HepG2 (cell line): ENCODE measurements around the gene CKS2. TPM values are rescaled to one million over a fixed set of nuclear protein-coding genes. Genes with fewer than 3 reads are reported as not detected.

ENCODE experiments used
- AGO1 ChIP-seq: fragments of 200-400 bp; formaldehyde crosslinking; IDR thresholded peaks from 2 replicates; pipeline ENCODE4 v1.6.1; 2017; ENCODE audit warnings: mild to moderate bottlenecking, low read depth, low read length, moderate library complexity; ENCODE audit not compliant: poor library complexity, severe bottlenecking
- DNMT3B ChIP-seq: conservative IDR thresholded peaks from 2 replicates; pipeline ENCODE4 v1.6.1; 2016; ENCODE audit warnings: missing biosample characterization, control low read depth
- FOXC1 ChIP-seq: sonication (generic); formaldehyde crosslinking; IDR thresholded peaks from 2 replicates; pipeline ENCODE4 v1.8.0; 2022; ENCODE audit warnings: mild to moderate bottlenecking, missing genetic modification reagents, borderline replicate concordance
- HNF4A ChIP-seq: sonication (generic); formaldehyde crosslinking; IDR thresholded peaks from 2 replicates; pipeline ENCODE4 v1.4.0; 2020; ENCODE audit warnings: missing genetic modification reagents
- NCOA1 ChIP-seq: sonication (generic); formaldehyde crosslinking; IDR thresholded peaks from 2 replicates; pipeline ENCODE4 v1.9.0; 2021; ENCODE audit warnings: missing genetic modification reagents
- NFATC3 ChIP-seq: sonication (generic); formaldehyde crosslinking; IDR thresholded peaks from 2 replicates; pipeline ENCODE4 v1.5.1; 2020; ENCODE audit warnings: mild to moderate bottlenecking, missing genetic modification reagents
- NONO ChIP-seq, 2 experiments: fragments of 450-650 bp in 1 of 2; sonication (generic) in 1 of 2; formaldehyde crosslinking in 1 of 2; IDR thresholded peaks in 1 of 2; conservative IDR thresholded peaks in 1 of 2; 2 replicates each; pipeline versions ENCODE4 v1.6.1 to v1.8.0; 2017 to 2022; ENCODE audit warnings: mild to moderate bottlenecking in 1 of 2, missing genetic modification reagents in 1 of 2, moderate library complexity in 1 of 2
- RAD21 ChIP-seq: fragments of 450-650 bp; formaldehyde crosslinking; IDR thresholded peaks from 2 replicates; pipeline ENCODE4 v1.5.0; 2020; ENCODE audit warnings: mild to moderate bottlenecking
- STAG1 ChIP-seq: sonication (generic); formaldehyde crosslinking; IDR thresholded peaks from 2 replicates; pipeline ENCODE4 v1.4.0; 2020; ENCODE audit warnings: missing genetic modification reagents
- ZEB1 ChIP-seq: IDR thresholded peaks from 2 replicates; pipeline ENCODE4 v1.6.1; 2012; ENCODE audit warnings: mild to moderate bottlenecking, low read depth, inconsistent platforms; ENCODE audit not compliant: insufficient replicate concordance
- ZNF563 ChIP-seq: sonication (generic); formaldehyde crosslinking; IDR thresholded peaks from 2 replicates; pipeline ENCODE4 v1.8.0; 2022; ENCODE audit warnings: mild to moderate bottlenecking, moderate library complexity, missing genetic modification reagents
- ZNF614 ChIP-seq: IDR thresholded peaks from 2 replicates; pipeline ENCODE4 v1.6.1; 2018; ENCODE audit warnings: missing biosample characterization, missing genetic modification reagents, inconsistent platforms, borderline replicate concordance
- ZNF616 ChIP-seq: sonication (generic); formaldehyde crosslinking; IDR thresholded peaks from 2 replicates; pipeline ENCODE4 v1.5.0; 2020; ENCODE audit warnings: low read depth, mild to moderate bottlenecking, missing genetic modification reagents
- polyA plus RNA-seq, 8 experiments: library from polyadenylated mRNA; depleted of rRNA in 3 of 8; stranded (reverse) in 7 of 8; unstranded in 1 of 8; fragments of >200 nt; fragmentation: Illumina TruSeq in 4 of 8; extraction: Trizol in 4 of 8; gene quantifications; 2 replicates each; pipeline versions ENCODE4 v1.2.1 to v1.2.3, GENCODE V29; 2011 to 2016; ENCODE audit warnings: low read depth in 4 of 8, missing spikeins in 1 of 8, mixed read lengths in 1 of 8; ENCODE audit not compliant: insufficient read depth in 1 of 8
- total RNA-seq, 5 experiments: library from RNA; depleted of rRNA; stranded (reverse); fragments of >200 nt; fragmentation: Illumina TruSeq; extraction: Trizol; gene quantifications; 2 replicates each; pipeline ENCODE4 v1.2.3, GENCODE V29; 2016; ENCODE audit warnings: low read depth in 1 of 5
- TF ChIP-seq, protein P1 (sequence below): sonication (generic); formaldehyde crosslinking; conservative IDR thresholded peaks from 2 replicates; pipeline ENCODE4 v1.5.0; 2020; ENCODE audit warnings: missing genetic modification reagents
- TF ChIP-seq, protein P2 (sequence below): sonication (generic); formaldehyde crosslinking; IDR thresholded peaks from 2 replicates; pipeline ENCODE4 v1.4.0; 2020; ENCODE audit warnings: missing genetic modification reagents
- TF ChIP-seq, protein P3 (sequence below), 2 experiments: sonication (generic) in 1 of 2; formaldehyde crosslinking in 1 of 2; IDR thresholded peaks; 2 replicates each; pipeline versions ENCODE4 v1.4.0 to v1.6.1; 2016 to 2020; ENCODE audit warnings: borderline replicate concordance in 1 of 2, low read depth in 1 of 2, mild to moderate bottlenecking in 1 of 2, missing genetic modification reagents in 1 of 2

CKS2 gene
- total and polyA plus RNA-seq, 2 of the 13 experiments (the other 11 are each of a cell fraction or from before 2014, with no cell fraction given): 251 to 317 TPM

DNA sequence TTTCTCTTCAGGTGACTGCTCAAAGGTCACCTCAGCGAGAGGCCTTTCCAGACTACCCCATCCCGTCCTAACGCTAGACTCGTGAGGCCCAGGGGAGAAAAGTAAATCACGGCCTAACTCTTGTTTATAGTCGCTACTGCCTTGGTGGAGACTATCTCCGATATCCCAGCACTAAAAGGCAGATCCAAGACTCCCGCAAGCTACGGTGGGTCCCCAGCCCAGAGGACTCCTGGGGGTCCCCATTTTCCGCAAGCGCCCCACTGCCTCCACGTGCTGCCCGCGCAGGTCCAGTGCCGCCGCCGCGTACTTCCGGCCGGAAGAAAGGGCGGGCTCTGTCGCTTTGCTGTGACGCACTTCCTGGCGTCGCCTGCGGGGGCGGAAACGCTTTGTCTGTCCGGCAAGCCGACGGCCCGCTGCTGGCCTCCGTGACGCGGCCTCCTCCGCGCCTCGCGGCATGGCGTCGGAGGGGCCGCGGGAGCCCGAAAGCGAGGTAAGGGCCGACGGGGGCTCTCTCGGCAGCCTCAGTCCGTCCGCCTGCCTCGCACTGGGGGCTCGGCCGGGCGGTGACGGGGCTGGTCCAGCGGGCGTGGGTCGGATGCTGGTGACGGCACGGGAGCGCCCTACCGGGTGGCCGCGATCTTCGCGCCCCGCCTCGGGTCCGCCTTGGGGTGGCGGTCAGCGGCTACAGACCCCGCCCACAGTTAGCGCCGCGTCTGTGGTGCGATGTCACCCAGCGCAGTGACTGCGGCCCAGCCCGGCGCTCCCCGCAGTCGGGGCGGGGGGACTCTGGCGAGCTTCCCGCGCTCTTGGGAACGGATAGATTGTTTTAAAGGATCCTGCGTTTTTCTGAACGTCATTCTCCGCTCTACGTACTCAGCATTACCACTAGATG lies 7.4 kb downstream of the CKS2 start, which contains the start of gene SECISBP2 (continued):
- TF ChIP-seq, protein P1, sequence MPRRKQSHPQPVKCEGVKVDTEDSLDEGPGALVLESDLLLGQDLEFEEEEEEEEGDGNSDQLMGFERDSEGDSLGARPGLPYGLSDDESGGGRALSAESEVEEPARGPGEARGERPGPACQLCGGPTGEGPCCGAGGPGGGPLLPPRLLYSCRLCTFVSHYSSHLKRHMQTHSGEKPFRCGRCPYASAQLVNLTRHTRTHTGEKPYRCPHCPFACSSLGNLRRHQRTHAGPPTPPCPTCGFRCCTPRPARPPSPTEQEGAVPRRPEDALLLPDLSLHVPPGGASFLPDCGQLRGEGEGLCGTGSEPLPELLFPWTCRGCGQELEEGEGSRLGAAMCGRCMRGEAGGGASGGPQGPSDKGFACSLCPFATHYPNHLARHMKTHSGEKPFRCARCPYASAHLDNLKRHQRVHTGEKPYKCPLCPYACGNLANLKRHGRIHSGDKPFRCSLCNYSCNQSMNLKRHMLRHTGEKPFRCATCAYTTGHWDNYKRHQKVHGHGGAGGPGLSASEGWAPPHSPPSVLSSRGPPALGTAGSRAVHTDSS: peak; percentile 54; the same call in 1 of the 2 replicates
- TF ChIP-seq FOXC1 (CRISPR knock-in tag) (peak; percentile 97), STAG1 (CRISPR knock-in tag) (peak; percentile 68), ZNF616 (CRISPR knock-in tag) (peak; percentile 40; the same call in 1 of the 2 replicates), ZEB1 (no peak), HNF4A (CRISPR knock-in tag) (peak; percentile 46), RAD21 (CRISPR knock-in tag) (peak; percentile 47), DNMT3B (peak; percentile 61; the same call in 1 of the 2 replicates), NONO (IDR thresholded peaks at IDR 0.05) (no peak), NONO (CRISPR knock-in tag; conservative IDR thresholded peaks at IDR 0.05) (peak; percentile 97), ZNF614 (CRISPR knock-in tag) (peak; percentile 52), NCOA1 (peak; percentile 95), NFATC3 (CRISPR knock-in tag) (no peak), ZNF563 (peak; percentile 87), AGO1 (peak; percentile 95)
- TF ChIP-seq, protein P2, sequence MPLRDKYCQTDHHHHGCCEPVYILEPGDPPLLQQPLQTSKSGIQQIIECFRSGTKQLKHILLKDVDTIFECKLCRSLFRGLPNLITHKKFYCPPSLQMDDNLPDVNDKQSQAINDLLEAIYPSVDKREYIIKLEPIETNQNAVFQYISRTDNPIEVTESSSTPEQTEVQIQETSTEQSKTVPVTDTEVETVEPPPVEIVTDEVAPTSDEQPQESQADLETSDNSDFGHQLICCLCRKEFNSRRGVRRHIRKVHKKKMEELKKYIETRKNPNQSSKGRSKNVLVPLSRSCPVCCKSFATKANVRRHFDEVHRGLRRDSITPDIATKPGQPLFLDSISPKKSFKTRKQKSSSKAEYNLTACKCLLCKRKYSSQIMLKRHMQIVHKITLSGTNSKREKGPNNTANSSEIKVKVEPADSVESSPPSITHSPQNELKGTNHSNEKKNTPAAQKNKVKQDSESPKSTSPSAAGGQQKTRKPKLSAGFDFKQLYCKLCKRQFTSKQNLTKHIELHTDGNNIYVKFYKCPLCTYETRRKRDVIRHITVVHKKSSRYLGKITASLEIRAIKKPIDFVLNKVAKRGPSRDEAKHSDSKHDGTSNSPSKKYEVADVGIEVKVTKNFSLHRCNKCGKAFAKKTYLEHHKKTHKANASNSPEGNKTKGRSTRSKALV (CRISPR knock-in tag): peak; percentile 72; the same call in 1 of the 2 replicates
- TF ChIP-seq, protein P3, sequence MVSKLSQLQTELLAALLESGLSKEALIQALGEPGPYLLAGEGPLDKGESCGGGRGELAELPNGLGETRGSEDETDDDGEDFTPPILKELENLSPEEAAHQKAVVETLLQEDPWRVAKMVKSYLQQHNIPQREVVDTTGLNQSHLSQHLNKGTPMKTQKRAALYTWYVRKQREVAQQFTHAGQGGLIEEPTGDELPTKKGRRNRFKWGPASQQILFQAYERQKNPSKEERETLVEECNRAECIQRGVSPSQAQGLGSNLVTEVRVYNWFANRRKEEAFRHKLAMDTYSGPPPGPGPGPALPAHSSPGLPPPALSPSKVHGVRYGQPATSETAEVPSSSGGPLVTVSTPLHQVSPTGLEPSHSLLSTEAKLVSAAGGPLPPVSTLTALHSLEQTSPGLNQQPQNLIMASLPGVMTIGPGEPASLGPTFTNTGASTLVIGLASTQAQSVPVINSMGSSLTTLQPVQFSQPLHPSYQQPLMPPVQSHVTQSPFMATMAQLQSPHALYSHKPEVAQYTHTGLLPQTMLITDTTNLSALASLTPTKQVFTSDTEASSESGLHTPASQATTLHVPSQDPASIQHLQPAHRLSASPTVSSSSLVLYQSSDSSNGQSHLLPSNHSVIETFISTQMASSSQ (IDR thresholded peaks at IDR 0.05; ENCODE audit: low read depth): peak; percentile 19; the same call in 1 of the 2 replicates
- TF ChIP-seq, protein P3 (CRISPR knock-in tag; IDR thresholded peaks at IDR 0.05; ENCODE audit: borderline replicate concordance): no peak; the same call in 1 of the 2 replicates
